ENCODE data around the gene KIDINS220. TPM values are rescaled to one million over a fixed set of nuclear protein-coding genes. Genes with fewer than 3 reads are reported as not detected.

KIDINS220 gene
- total and polyA plus RNA-seq, 9 of the 15 experiments (the other 6 are each of a cell fraction or from before 2014, with no cell fraction given), result 15.2 to 48.0 (median 34.4) TPM

- TF ChIP-seq THRB (CRISPR knock-in tag; conservative IDR thresholded peaks at IDR 0.05), result no peak
- no peak for TF ChIP-seq ZNF12 (CRISPR knock-in tag; IDR thresholded peaks at IDR 0.05)
- no peak for TF ChIP-seq ZNF57 (CRISPR knock-in tag; IDR thresholded peaks at IDR 0.05)
- TF ChIP-seq E2F4 (CRISPR knock-in tag; IDR thresholded peaks at IDR 0.05; ENCODE audit: low read depth), result no peak
- no peak for TF ChIP-seq ZNF76 (CRISPR knock-in tag; IDR thresholded peaks at IDR 0.05; ENCODE audit: borderline replicate concordance)
- TF ChIP-seq ZNF780A (CRISPR knock-in tag; IDR thresholded peaks at IDR 0.05), result no peak
- no peak for TF ChIP-seq HIVEP1 (CRISPR knock-in tag; IDR thresholded peaks at IDR 0.05)
- TF ChIP-seq ZNF184 (CRISPR knock-in tag; IDR thresholded peaks at IDR 0.05), result no peak
- TF ChIP-seq PRDM10 (IDR thresholded peaks at IDR 0.05; ENCODE audit: partially characterized antibody), result no peak
- no peak for TF ChIP-seq ETV1 (tag; conservative IDR thresholded peaks at IDR 0.05; ENCODE audit: low read depth)
- TF ChIP-seq BHLHE40 (IDR thresholded peaks at IDR 0.05; ENCODE audit: low read length), result 0 out of 2 replicates have a peak, but pooled peaks have one; percentile 40
- TF ChIP-seq TFE3 (CRISPR knock-in tag; IDR thresholded peaks at IDR 0.05), result no peak
- 0 out of 4 replicates have a peak, but pooled peaks of 1 of the 2 experiments have one; percentile 3 for TF ChIP-seq KDM1A (IDR thresholded peaks at IDR 0.05)
- TF ChIP-seq NFIC (IDR thresholded peaks at IDR 0.05), result peak; percentile 92
- TF ChIP-seq HDGF (IDR thresholded peaks at IDR 0.05), result no peak
- no peak for TF ChIP-seq POLR2AphosphoS2 (IDR thresholded peaks at IDR 0.05; ENCODE audit: low read length)
- no peak for TF ChIP-seq TFAM (CRISPR knock-in tag; conservative IDR thresholded peaks at IDR 0.05)
- TF ChIP-seq ZNF398 (CRISPR knock-in tag; IDR thresholded peaks at IDR 0.05), result no peak
These were observed 33.6 kb downstream of the KIDINS220 start (continued) for GRCh38 chr2:8803658-8804379.

Data from K562 (cell line).